Middle frontal gyrus (tissue), 1 donor: ENCODE results near the gene ETS2.

Experiments
- DNase-seq: peaks from one replicate; pipeline ENCODE4 v3.0.0-alpha.2; 2015; ENCODE audit warnings: low spot score; ENCODE audit errors: extremely low spot score

The ETS2 gene

GRCh38 chr21:38777531-38777930, 28.2 kb upstream of the ETS2 start:
- no peak for DNase-seq

GRCh38 chr21:38780879-38781278, 24.9 kb upstream of the ETS2 start:
- DNase-seq: no peak

GRCh38 chr21:38784458-38785266, 21.1 kb upstream of the ETS2 start:
- DNase-seq: no peak

GRCh38 chr21:38785483-38785882, 20.2 kb upstream of the ETS2 start:
- no peak for DNase-seq

GRCh38 chr21:38787016-38787415, 18.7 kb upstream of the ETS2 start:
- DNase-seq: no peak

- no peak for DNase-seq
These were observed 18.1 kb upstream of the ETS2 start for GRCh38 chr21:38787461-38788274.

GRCh38 chr21:38788275-38788905, 17.3 kb upstream of the ETS2 start:
- DNase-seq: no peak

- DNase-seq: no peak
These were observed 16.5 kb upstream of the ETS2 start for GRCh38 chr21:38789275-38789674.

- no peak for DNase-seq
These were observed 15.7 kb upstream of the ETS2 start for GRCh38 chr21:38790059-38790458.

GRCh38 chr21:38790961-38791360, 14.8 kb upstream of the ETS2 start:
- DNase-seq: no peak

- DNase-seq: no peak
These were observed 12.9 kb upstream of the ETS2 start for GRCh38 chr21:38792676-38793459.

- no peak for DNase-seq
These were observed 11.6 kb upstream of the ETS2 start for GRCh38 chr21:38793926-38794713.

GRCh38 chr21:38794978-38795377, 10.8 kb upstream of the ETS2 start:
- no peak for DNase-seq

- DNase-seq: no peak
These were observed 10.3 kb upstream of the ETS2 start for GRCh38 chr21:38795475-38795874.

GRCh38 chr21:38796424-38796823, 9.3 kb upstream of the ETS2 start:
- no peak for DNase-seq

GRCh38 chr21:38797470-38797869, 8.3 kb upstream of the ETS2 start:
- DNase-seq: no peak

GRCh38 chr21:38798081-38798480, 7.6 kb upstream of the ETS2 start:
- no peak for DNase-seq

- DNase-seq: no peak
These were observed 7.2 kb upstream of the ETS2 start for GRCh38 chr21:38798481-38798882.

GRCh38 chr21:38800046-38800758, 5.5 kb upstream of the ETS2 start:
- no peak for DNase-seq
